ENCODE data around the gene MAPT. TPM values are rescaled to one million over a fixed set of nuclear protein-coding genes. Genes with fewer than 3 reads are reported as not detected.

The MAPT gene
- total and polyA plus RNA-seq, 2 of the 13 experiments (the other 11 are each of a cell fraction or from before 2014, with no cell fraction given), result 2.1 to 2.8 TPM

- TF ChIP-seq, protein P1, sequence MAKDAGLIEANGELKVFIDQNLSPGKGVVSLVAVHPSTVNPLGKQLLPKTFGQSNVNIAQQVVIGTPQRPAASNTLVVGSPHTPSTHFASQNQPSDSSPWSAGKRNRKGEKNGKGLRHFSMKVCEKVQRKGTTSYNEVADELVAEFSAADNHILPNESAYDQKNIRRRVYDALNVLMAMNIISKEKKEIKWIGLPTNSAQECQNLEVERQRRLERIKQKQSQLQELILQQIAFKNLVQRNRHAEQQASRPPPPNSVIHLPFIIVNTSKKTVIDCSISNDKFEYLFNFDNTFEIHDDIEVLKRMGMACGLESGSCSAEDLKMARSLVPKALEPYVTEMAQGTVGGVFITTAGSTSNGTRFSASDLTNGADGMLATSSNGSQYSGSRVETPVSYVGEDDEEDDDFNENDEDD (CRISPR knock-in tag; IDR thresholded peaks at IDR 0.05; ENCODE audit: borderline replicate concordance), result peak; percentile 72; the same call in 1 of the 2 replicates
- TF ChIP-seq ZNF607 (CRISPR knock-in tag; IDR thresholded peaks at IDR 0.05; ENCODE audit: borderline replicate concordance) (peak; percentile 89), FOXP4 (CRISPR knock-in tag; IDR thresholded peaks at IDR 0.05) (peak; percentile 57; the same call in 1 of the 2 replicates), SALL1 (CRISPR knock-in tag; IDR thresholded peaks at IDR 0.05) (peak; percentile 74), ZNF292 (CRISPR knock-in tag; IDR thresholded peaks at IDR 0.05; ENCODE audit: borderline replicate concordance, low read depth) (no peak), PITX1 (CRISPR knock-in tag; IDR thresholded peaks at IDR 0.05) (no peak), SMARCC2 (IDR thresholded peaks at IDR 0.05) (no peak), TOE1 (CRISPR knock-in tag; IDR thresholded peaks at IDR 0.05) (no peak), SALL2 (CRISPR knock-in tag; IDR thresholded peaks at IDR 0.05) (peak; percentile 91; the same call in 1 of the 2 replicates), ATF1 (CRISPR knock-in tag; IDR thresholded peaks at IDR 0.05) (no peak), ONECUT2 (CRISPR knock-in tag; IDR thresholded peaks at IDR 0.05) (0 out of 2 replicates have a peak, but pooled peaks have one; percentile 44), HDAC6 (IDR thresholded peaks at IDR 0.05; ENCODE audit: low read depth, low read length) (no peak), ZNF746 (CRISPR knock-in tag; IDR thresholded peaks at IDR 0.05) (0 out of 2 replicates have a peak, but pooled peaks have one; percentile 55), ZNF552 (CRISPR knock-in tag; IDR thresholded peaks at IDR 0.05; ENCODE audit: borderline replicate concordance) (no peak; the same call in 1 of the 2 replicates), ZNF225 (CRISPR knock-in tag; IDR thresholded peaks at IDR 0.05) (peak; percentile 78; the same call in 1 of the 2 replicates), ZNF460 (CRISPR knock-in tag; IDR thresholded peaks at IDR 0.05; ENCODE audit: borderline replicate concordance) (no peak)
- TF ChIP-seq, protein P2, sequence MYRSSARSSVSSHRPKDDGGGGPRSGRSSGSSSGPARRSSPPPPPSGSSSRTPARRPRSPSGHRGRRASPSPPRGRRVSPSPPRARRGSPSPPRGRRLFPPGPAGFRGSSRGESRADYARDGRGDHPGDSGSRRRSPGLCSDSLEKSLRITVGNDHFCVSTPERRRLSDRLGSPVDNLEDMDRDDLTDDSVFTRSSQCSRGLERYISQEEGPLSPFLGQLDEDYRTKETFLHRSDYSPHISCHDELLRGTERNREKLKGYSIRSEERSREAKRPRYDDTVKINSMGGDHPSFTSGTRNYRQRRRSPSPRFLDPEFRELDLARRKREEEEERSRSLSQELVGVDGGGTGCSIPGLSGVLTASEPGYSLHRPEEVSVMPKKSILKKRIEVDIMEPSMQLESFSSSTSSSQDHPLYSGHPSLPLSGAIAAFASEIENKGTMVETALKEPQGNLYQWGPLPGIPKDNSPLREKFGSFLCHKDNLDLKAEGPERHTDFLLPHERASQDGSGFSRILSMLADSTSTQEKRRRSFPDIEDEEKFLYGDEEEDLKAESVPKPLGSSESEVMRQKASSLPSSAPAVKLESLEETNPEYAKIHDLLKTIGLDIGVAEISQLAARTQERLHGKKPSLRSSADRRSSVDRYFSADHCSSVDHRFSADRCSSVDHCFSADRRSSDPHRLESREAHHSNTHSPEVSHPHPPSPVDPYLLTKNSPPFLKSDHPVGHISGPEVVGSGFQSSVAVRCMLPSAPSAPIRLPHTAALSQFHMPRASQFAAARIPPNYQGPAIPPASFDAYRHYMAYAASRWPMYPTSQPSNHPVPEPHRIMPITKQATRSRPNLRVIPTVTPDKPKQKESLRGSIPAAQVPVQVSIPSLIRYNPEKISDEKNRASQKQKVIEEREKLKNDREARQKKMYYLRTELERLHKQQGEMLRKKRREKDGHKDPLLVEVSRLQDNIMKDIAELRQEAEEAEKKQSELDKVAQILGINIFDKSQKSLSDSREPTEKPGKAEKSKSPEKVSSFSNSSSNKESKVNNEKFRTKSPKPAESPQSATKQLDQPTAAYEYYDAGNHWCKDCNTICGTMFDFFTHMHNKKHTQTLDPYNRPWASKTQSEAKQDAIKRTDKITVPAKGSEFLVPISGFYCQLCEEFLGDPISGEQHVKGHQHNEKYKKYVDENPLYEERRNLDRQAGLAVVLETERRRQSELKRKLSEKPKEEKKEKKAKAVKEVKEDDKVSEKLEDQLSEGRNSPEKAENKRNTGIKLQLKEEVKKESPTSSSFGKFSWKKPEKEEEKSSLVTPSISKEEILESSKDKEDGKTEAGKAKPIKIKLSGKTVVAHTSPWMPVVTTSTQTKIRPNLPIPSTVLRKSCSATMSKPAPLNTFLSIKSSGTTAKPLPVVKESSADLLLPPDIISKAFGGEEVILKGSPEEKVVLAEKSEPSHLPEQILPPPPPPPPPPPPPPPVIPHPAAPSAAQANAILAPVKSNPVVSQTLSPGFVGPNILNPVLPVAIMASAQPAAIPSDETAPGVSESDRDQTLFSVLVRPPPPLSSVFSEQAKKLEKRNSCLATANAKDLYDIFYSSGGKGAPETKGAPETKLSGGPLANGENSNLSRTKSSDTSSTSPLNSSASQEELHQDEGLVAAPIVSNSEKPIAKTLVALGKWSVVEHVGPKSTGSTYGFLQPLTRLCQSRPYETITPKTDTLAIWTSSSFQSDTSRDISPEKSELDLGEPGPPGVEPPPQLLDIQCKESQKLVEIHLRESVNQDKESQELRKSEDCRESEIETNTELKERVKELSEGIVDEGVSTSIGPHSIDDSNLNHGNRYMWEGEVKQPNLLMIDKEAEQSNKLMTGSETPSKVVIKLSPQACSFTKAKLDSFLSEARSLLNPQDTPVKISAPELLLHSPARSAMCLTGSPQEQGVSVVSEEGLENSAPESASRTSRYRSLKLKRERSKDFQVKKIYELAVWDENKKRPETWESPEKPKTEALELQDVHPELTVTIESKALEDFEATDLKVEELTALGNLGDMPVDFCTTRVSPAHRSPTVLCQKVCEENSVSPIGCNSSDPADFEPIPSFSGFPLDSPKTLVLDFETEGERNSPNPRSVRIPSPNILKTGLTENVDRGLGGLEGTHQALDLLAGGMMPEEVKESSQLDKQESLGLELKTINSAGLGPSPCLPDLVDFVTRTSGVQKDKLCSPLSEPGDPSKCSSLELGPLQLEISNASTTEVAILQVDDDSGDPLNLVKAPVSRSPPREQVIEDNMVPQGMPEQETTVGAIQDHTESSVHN (CRISPR knock-in tag; IDR thresholded peaks at IDR 0.05), result no peak
- TF ChIP-seq, protein P3, sequence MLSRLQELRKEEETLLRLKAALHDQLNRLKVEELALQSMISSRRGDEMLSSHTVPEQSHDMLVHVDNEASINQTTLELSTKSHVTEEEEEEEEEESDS (CRISPR knock-in tag; IDR thresholded peaks at IDR 0.05; ENCODE audit: borderline replicate concordance), result no peak
Measured at GRCh38 chr17:45894022-45894784, at the start of gene MAPT (continued).

Measured in HepG2 (cell line).